Activated effector memory CD4-positive, alpha-beta T cell treated with anti-CD3 and anti-CD28 coated beads, Interleukin-2, amount 50 U/mL, for 16 hours (primary cell): ENCODE results near the gene SEC61A1.

Experiments used
- DNase-seq: peaks from one replicate; pipeline ENCODE4 v3.0.0-alpha.2; 2020

Gene SEC61A1

DNA sequence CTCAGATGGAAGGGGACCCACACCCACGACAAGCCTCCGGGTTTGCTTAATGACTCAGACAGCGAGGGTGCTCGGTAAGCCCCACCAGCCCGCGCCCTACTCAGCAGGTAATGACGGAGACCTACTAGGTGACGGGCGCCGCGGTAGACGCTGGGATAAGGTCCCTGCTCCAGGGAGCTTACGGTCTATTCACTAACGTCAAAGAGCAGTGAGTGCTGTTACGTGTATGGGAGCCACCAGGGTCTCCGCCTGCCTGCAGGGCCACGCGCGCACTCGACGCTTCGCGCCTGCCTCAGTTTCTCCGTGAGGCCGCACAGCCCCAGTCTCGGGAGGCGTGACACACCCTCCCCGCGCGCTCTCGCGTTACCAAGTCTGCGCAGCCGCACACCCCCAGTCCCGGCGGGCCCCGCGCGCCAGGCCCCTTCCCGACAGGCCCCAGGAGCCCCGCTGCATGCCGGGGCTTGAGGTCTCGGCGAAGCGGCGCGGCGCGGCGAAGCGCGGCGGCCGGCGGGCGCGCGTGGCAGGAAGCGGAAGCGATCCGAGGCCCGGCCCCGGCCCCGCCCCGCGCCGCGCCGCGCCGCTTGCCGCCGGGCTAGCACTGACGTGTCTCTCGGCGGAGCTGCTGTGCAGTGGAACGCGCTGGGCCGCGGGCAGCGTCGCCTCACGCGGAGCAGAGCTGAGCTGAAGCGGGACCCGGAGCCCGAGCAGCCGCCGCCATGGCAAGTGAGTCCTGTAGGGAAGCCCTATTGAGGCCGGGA lies at the start of gene SEC61A1:
Gene SEC61A1 (plus strand): TSS at position 601 of the 758 bp plus-strand sequence. CDS start 116 bp downstream, at position 717.
- peak; percentile 99 for DNase-seq

DNA sequence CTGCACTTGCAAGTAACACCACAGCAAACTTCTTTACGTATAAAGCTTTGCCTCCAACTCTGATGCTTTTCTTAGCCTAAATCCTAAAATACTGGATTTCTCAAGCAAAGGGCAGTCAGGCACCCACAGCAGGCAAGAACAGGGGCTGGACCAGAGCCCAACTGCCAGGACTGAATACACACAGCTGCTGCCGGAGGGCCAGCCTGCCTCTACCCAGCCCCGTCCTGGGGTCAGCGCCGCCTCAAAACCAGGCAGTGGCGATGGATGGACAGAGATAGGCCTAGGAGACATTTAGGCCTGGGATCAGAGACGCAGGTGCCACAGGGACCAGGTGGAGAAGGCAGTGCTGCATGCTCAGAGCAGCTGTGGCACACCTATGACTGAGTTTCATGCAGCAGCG lies 47.6 kb upstream of the SEC61A1 start:
- no peak for DNase-seq

DNA sequence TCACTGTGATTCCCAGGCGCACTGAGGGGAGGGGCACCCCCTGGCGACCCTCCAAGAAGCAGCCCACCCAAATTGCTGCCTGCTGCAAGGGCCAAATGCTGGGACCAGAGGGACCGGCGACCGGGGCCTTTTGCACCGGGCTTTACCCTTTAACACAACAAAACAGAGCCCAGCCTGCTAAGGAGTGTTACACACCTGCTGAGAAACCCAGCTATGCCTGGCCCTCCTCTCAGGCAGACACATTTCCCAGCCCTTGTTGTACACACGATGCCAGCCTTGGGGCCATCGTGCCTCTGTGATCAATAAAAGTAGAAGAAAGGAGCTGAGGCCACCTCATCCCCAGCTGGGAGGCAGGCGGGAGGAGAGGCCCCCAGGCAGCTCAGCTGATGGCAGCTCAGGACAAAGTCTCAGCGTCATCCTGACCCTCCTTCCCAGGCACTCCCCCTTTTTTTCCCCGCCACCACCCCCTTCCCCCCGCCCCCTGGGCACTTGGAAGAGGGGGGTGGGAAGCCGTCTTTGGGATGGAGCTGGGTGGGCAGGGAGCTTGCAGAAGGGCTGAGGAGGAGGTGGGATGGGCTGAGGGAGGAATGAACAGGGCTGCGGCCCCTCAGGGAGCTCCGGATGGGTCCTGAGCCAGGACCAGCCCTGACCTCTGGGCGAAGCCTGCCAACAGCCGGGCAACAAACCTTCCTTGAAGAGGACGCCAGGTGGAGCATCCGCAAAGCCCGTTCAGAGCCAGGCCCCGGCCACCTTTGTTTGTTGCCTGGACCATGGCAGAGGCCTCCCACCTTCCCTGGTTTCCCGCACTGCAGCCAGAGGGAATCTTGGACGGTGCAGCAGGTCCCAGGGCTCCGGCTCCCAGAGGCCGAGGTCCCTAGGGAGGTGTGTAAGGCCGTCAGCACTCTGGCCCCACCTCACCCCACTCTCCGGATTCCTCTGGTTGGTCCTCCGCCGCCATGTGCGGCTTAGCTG lies 45.9 kb upstream of the SEC61A1 start:
- no peak for DNase-seq

DNA sequence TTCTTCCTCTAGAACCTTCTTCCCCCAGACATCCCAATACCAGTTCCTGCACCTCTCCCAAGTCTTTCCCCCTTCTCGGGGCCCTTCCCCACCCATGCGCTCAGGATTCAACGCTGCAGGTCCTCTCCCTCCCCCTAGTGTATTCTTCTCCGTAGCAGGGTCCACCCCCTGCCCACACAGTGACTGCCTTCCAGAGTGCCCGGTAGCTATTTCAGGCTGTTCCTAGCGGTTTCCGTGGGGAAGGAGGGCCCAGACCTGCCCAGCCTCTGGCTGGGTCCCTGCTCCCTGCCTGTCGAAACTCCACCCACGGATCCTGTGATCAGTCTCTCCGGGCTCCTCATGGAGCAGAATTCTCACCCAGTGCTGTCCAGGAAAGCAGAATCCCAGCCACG lies 45.2 kb upstream of the SEC61A1 start:
- no peak for DNase-seq

DNA sequence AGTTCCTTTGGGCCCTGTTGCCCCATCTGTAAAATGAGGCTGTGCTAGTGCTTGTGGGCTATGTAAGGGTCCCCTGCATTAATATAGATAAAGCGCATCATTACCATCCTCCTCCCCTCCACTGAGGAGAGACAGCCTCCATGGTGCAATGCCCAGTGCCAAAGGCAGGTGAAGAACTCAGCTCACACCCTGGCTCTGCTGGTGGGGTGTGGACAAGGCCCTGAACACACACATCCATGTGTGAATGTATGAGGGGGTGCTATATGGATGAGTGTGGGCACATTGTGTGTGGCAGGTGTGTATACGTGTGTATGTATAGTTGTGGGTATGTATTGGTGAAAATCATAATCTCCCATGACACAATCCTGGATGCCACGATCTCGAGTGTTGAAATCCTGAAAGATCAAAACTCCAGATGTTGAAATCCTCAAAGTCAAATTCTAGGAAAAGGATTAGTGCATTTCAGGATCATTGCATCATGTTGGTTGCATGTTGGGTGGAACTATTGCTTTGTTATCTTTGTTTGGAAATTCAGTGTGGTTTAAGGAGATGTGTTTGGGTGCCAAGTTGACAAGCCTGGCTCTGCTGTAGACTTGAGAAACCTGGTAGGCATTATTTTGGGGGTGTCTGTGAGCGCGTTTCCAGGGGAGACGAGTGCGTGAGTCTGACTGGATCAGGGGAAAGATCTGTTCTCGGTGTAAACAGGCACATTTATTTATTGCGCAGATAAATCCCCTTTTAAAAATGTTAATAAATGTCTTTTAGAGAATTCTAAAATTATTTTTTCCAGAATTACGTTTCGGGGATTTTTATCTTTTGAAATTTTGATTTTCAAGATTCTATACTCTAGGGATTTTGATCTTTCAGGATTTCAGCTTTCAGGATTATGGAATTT lies 42.0 kb upstream of the SEC61A1 start:
- no peak for DNase-seq

DNA sequence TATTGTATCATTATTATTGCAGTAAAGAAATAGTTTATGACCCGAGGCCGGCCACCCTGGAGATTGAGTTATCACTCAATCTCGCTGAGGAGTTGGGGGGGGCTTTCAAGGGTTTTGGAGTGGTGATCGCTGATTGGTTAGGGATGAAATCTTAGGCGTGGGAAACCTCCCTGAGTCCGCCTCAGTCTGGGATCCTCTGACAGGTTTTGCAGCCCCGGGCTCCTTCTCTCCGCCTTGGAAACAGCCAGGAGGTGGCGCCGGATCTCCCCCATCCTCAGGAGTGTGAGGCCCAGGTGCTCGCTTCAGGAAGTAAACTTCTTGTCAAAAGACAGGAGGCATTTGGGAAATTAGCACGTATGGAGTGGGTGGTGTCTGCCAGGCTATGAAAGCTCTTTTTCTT lies 41.1 kb upstream of the SEC61A1 start:
- DNase-seq: no peak

DNA sequence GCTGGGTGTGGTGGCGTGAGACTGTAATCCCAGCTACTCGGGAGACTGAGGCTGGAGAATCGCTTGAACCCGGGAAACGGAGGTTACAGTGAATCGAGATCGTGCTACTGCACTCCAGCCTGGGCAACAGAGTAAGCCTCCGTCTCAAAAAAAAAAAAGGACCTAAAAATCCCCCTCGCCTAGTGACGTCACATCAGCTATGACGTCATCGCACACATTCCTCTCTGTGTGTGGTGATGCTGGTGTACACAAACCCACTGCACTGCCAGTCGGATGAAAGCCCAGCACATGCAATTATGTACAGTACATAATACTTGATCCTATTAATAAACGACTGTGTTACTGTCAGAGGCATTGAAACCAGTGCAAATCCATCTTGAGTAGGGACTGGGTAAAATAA lies 40.2 kb upstream of the SEC61A1 start:
- DNase-seq: no peak

DNA sequence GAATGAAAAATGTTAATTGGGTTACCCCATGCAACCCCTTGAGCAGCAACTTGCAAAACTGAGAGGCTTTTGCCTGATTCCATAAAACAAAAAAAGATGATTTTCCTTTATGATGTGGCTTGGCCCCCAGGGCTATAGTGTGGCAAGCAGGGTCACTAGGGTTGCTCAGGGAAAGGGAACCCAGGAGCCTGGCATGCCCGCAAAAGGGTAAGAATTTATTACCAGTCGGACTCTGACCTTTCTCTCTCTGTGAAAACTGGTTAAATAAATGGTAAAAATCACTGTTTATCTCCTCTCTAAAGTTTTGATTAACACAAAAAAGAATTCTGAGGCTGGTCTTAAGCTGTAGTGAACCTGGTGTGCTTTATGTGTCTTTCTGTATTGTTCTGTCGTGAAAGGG lies 37.7 kb upstream of the SEC61A1 start:
- no peak for DNase-seq

DNA sequence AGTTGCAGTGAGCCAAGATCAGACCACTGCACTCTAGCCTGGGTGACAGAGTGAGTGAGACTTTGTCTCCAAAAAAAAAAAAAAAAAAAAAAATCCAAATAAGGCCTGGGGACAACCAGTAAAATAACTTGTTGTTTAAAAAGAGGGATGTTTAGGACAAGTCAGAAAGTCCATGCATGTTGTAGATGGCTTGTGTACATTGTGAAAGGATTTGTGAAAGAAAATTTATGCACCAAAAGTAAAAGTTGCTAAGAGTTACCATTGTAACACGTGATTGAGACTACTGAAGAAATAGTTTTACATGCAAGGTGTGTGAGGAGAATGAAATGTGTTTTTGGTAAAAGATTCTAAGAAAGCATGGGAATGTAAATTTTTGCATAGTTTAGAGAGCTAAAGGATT lies 35.7 kb upstream of the SEC61A1 start:
- no peak for DNase-seq

DNA sequence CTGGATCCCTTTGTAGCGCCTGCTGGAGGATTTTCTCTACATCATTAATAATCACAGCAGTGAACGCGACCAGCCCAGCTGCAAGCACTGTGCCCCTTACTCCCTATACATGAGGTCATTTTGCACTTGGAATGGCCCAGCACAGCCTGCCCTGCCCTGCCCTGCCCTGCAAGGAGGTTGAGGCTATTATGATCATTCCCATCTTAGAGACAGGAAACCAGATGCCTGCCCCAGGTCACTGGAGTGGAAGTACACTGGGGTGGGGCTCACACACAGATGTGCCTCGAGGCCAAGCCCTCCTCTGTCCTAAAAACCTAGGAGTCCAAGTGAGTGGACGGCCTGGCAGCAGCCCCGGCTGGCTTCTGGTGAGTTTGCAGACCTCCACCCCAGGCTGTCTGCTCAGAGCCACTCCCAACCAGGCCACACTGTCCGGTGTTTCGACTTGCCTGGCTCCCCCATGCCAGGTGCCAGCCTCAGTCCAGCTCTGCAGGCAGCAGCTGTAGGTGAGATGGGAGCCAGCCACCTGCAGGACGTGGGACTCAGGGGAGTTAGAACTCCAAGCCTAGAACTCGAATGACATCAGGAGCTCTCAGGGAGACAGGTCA lies 30.4 kb upstream of the SEC61A1 start:
- DNase-seq: no peak

DNA sequence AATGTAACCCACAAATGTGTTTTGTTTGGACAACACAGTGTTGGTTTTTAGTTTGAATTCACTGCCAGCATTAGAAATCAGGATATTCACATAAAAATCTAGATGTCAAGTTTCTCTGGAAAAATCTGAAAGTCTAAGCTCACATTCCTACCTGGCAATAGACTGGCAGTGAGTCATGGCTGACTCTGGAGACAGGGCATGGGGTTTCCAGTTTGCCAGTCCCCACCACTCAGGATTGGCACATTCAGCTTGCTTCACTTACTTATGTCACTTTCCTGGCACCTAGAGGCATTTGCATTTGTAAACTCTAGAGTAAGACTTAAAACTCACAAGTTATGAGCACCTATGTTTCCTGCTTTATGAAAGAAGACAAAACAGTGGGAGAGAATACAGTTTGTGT lies 19.1 kb upstream of the SEC61A1 start:
- DNase-seq: no peak

DNA sequence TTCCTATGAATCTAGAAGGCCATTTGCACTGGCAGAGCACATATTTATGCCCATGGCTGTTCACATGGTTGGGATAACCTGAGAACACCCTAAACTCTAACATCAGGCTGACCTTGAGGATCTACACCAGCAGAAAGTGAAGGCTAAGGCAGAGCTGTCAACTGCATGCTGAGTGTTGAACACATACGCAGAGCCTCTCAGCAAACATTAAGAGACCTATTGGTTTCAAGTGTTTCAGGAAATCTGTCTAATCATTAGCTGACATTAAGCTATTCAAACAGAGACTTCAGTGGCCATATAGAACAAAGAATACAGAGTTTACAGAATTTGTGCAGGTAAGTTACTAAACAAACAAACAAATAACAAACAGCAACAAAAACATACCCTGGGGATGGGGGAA lies 16.1 kb upstream of the SEC61A1 start:
- DNase-seq: no peak

DNA sequence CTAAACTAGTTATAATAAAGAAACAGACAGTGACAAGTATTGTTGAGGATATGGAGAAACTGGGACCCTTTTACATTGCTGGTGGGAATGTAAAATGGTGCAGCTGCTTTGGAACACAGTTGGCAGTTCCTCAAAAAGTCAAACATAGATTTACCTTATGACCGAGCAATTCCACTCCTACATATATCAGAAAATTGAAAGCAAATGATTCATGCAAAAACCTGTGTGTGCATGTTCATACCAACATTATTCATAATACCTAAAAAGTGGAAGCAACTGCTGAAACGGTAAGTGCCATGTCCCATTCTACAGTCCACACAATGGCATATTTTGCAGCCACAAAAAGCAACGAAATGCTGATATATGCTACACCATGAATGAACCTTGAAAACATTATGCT lies 12.2 kb upstream of the SEC61A1 start:
- no peak for DNase-seq

DNA sequence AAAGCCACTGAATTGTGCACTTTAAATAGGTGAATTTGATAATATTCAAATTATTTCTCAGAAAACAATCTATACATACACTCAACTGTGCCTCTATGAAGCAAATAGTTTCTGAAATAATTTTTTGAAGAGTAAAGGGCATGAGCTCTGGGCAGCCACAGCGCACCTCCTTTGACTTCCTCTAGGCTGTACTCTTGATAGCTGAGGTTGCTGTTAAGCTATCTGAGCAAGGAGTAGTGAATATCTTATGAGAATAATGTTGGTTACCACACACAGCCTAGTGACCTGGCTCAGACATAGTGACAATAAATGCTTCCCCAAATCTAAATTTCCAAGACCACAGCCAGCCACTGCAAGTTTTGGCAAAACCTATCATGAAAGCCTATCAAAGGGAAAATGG lies 11.6 kb upstream of the SEC61A1 start:
- DNase-seq: no peak

DNA sequence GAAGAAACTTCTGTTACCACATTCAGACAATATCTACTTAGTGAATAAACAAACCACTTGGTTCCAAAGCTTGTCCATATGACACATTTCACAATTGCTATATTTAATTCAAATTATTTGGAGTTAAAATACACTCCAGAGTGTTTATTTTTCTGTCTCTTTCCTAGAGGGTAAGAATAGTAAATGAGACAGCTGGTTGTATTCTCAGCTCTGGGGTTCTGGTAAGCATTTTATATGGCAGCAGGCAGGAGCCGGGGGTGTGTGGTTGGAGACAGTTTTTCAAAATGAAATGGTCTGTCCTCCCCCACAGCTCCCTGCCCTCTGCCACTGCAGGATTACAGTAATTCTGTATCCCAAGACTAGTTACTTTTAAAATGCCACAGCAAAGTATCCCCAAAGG lies 10.9 kb upstream of the SEC61A1 start:
- no peak for DNase-seq

DNA sequence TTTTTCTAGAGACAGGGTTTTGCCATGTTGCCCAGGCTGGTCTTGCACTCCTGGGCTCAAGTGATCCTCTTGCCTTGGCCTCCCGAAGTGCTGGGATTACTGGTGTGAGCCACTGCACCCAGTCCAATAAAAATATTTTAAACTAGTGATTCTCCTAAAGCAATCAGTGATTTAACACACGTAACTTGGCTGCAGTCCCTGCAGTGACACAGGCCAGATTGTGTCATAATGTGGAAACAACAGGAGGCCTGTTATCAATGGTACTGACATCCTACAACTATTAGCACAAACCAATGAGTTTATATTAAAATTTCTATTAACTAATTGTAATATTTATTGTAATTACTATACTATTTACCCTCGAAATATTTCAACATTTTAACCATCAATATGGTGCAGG lies 1.6 kb upstream of the SEC61A1 start:
- DNase-seq: no peak

DNA sequence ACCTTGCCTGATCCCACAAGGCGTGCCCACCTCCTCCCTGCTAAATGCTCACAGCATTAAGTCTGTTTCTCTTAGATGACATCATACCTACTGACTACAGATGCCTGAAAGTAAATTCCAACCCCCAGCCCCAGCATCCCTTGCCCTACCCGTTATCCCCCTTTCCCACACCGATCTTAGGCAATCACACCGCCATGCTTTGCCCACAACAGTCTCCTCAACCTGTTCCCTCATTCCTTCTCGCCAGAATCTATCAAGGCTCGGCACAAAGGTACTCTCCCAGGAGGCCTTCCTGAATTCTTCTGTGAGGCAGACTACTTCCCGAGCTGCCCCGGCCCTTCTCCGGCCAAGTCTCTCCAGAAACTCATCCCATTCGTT lies 789 bp upstream of the SEC61A1 start:
- DNase-seq: no peak

DNA sequence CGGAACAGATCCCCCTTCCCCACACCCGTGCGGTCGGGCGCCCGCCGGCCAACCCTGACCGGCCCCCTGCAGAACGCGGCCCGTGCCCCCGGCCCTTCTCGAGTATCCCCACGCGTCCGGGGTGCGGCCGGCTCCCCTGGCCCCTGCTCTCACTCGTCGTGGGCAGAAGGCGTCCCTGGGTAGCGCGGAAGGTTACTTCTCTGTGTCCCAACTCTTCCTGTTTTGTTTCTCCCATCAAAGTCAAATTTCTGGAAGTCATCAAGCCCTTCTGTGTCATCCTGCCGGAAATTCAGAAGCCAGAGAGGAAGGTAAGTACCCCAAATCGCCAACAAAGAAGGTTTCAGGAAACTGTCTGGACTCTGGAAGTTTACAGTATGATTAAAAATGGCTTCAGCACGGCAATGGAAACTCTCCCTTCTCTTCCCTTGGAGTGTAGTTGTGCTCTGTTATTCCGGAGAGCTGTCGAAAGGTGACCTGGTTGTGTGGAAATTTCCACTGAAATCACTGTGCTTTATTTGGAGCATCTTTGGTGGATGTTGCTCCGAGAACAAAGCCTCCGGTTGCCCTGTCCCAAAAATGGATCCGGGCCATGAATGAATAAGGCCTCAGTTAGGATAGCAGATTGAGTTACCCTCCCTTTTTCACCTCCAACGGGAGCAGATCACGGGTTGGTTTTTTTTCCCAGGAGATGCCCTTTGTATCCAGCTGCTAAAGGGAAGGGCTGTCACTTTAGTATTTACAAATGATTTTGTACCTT lies 536 bp downstream of the SEC61A1 start:
- DNase-seq: no peak

DNA sequence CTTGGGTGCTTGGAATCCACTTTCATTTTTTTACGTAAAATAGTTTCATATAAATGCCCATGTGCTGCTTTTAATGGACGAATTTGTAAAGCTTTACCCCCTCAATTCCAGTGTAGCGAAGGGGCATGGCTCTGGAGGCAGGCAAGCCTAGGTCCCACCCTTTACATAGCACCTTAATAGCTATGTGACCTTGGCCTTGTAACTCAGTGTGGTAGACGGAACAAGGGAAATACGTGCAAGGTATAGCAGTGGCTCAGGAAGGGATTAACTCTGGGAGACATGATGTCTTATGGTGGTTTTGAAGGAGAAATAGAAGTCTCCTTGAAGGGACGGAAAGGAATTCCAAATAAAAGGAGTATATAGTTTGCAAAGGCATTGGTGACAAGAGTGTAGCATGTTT lies 1.4 kb downstream of the SEC61A1 start:
- DNase-seq: no peak

DNA sequence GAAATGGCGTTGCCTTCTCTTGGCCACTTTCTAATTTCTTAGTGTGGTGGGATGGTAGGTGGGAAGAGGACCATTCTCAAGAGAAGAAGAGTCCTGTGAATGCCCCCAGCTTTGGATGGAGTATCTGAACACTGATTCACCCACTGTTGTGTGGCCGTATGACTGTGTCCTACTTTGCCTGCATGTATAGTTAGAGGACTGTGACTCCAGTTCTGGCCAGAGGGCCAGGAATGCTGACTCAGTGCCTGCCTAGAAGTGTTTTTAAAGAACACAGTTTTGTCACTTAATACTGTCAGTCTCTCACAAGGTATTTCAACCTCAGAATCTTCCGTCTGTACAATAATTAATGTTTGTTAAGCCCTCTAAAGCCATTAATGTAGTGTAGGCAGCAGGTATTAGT lies 2.1 kb downstream of the SEC61A1 start:
- no peak for DNase-seq

DNA sequence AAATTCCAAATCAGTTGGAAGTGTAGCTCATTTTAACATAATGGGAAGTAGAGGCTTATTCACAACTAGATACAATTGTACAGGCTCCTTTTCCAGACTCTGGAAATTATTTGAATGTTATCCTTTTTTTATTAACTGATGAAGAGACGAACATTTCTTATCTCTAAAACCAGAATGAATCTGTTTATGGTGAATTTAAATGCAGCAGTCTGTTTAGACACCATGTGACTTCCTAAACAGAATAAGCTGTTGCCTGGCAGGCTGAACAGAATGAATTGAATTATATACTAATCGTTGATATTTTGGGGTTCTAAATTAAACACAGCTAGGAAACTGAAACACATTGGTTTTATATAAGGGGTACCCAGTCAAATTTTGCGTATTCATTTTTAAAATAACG lies 4.0 kb downstream of the SEC61A1 start:
- no peak for DNase-seq
